ENCODE results near the gene CSMD2. TPM values are rescaled to one million over a fixed set of nuclear protein-coding genes. Genes with fewer than 3 reads are reported as not detected.

Gene CSMD2
- total and polyA plus RNA-seq, 2 of the 8 experiments (the other 6 are each of a cell fraction or from before 2014, with no cell fraction given), result 7.0 to 14.7 TPM

GRCh38 chr1:33588726-33589125 lies 576.3 kb downstream of the CSMD2 start:
- Histone ChIP-seq H4K5ac (ENCODE audit: insufficient read length, low read depth, low read length) (no peak overlapping the region), H2BK20ac (ENCODE audit: low read length) (no peak overlapping the region), H4K8ac (ENCODE audit: extremely low read depth, insufficient read depth, low read length) (no peak overlapping the region), H3K4ac (replicated peaks; ENCODE audit: insufficient read length, low read depth, low read length) (no peak overlapping the region), H2BK120ac (replicated peaks; ENCODE audit: low read depth, low read length) (no peak overlapping the region), H4K20me1 (replicated peaks in 1 of 2; ENCODE audit: control insufficient read depth in 1 of 2, insufficient read depth in 2 of 2, low read length in 2 of 2) (no peaks in the 10 kb centered on the region), H3K79me1 (ENCODE audit: low read depth, low read length) (no peaks in the 10 kb centered on the region), H3K27me3 (replicated peaks in 1 of 4; ENCODE audit: control insufficient read depth in 3 of 4, extremely low read depth in 1 of 4, insufficient read depth in 3 of 4, low read length in 3 of 4) (no peaks in the 10 kb centered on the region), H3K4me2 (ENCODE audit: insufficient read depth in 1 of 2, low read depth in 2 of 2, low read length in 2 of 2) (no peak overlapping the region), H3K18ac (ENCODE audit: extremely low read depth, low read length) (no peak overlapping the region), H3K9ac (replicated peaks in 1 of 4; ENCODE audit: extremely low read depth in 1 of 4, low read depth in 3 of 4, low read length in 3 of 4) (no peak overlapping the region), H3K79me2 (ENCODE audit: control insufficient read depth in 1 of 2, insufficient read depth in 2 of 2, low read length in 2 of 2) (no peaks in the 10 kb centered on the region), H2BK5ac (ENCODE audit: low read depth, low read length) (no peak overlapping the region), H3K14ac (ENCODE audit: insufficient read length) (no peak overlapping the region), H2AFZ (ENCODE audit: low read length) (no peak overlapping the region), H2BK12ac (ENCODE audit: low read depth, low read length) (no peak overlapping the region), H3K27ac (ENCODE audit: low read depth, low read length) (no peak overlapping the region), H2BK15ac (ENCODE audit: low read length) (no peak overlapping the region), H3K4me3 (ENCODE audit: extremely low read depth in 1 of 4, insufficient read depth in 2 of 4, low read depth in 3 of 4, low read length in 4 of 4) (no peak overlapping the region), H4K91ac (replicated peaks; ENCODE audit: insufficient read length, low read length) (no peak overlapping the region), H3K4me1 (replicated peaks in 1 of 4; ENCODE audit: control insufficient read depth in 3 of 4, insufficient read depth in 4 of 4, low read length in 3 of 4) (no peaks in the 10 kb centered on the region), H3K56ac (replicated peaks; ENCODE audit: insufficient read length, low read depth, low read length) (no peak overlapping the region), H3K9me3 (ENCODE audit: insufficient read depth in 2 of 2, low read depth in 1 of 2, low read length in 1 of 2) (no peaks in the 10 kb centered on the region; a peak in 1 of 4 replicates), H3K23me2 (ENCODE audit: low read depth, low read length) (no peaks in the 10 kb centered on the region), H3K36me3 (ENCODE audit: control insufficient read depth in 2 of 4, insufficient read depth in 4 of 4, low read length in 3 of 4) (no peaks in the 10 kb centered on the region; a peak in 3 of 8 replicates), H2AK5ac (ENCODE audit: low read depth, low read length) (no peak overlapping the region), H3K23ac (ENCODE audit: insufficient read length) (no peak overlapping the region)
- ChIA-PET POLR2A (ENCODE audit: partially characterized antibody) (interaction anchor here (1.1 kb wide), 1 partner anchor 25 kb away, joined by 3 read pairs; no protein-coding TSS in a partner anchor), CTCF (ENCODE audit: partially characterized antibody) (no interaction called here)
- DNase-seq (ENCODE audit: low read depth in 1 of 2, low spot score in 2 of 2) (no peak), FAIRE-seq (no peak)
- TF ChIP-seq BCL11A (IDR thresholded peaks at IDR 0.05; ENCODE audit: low read depth in 2 of 2, low read length in 2 of 2), result no peak
- no peak for TF ChIP-seq SRF (IDR thresholded peaks at IDR 0.05; ENCODE audit: low read depth, low read length)
- TF ChIP-seq POLR2AphosphoS5 (IDR thresholded peaks at IDR 0.05; ENCODE audit: low read depth, low read length), result no peak
- TF ChIP-seq TBP (IDR thresholded peaks at IDR 0.05; ENCODE audit: low read depth, low read length), result no peak
- TF ChIP-seq HDAC2 (IDR thresholded peaks at IDR 0.05; ENCODE audit: borderline replicate concordance in 1 of 2, low read depth in 2 of 2, low read length in 2 of 2), result no peak
- WGBS, 2 experiments (ENCODE audit: extremely low coverage in 1 of 2, insufficient coverage in 1 of 2, insufficient read length in 1 of 2, insufficient replicate concordance in 2 of 2, low coverage in 1 of 2, low lambda C conversion rate in 2 of 2, missing lambda C conversion rate in 1 of 2), result 89% methylated on average over 7 of the region's 7 CpGs; no CpG with 5 or more reads in 1 of the 2 experiments
